Measurements from ENCODE around the gene CTTNBP2. TPM values are rescaled to one million over a fixed set of nuclear protein-coding genes. Genes with fewer than 3 reads are reported as not detected.

CTTNBP2 gene
- total RNA-seq, 4 donors from 2014 or later = 2.6 to 6.2 (median 4.3) TPM

- Histone ChIP-seq H3K36me3 (no peaks in the 10 kb centered on the region), H3K27ac (peak overlapping the region; percentile 73 to 83 (median 80)), H3K9me3 (no peaks in the 10 kb centered on the region), H3K4me3 (peak overlapping the region in 1 of 4 donors; percentile 23), H3K27me3 (no peaks in the 10 kb centered on the region), H3K4me1 (peaks cover 0 to 43% (median 18%) of the 10 kb centered on the region in 4 donors)
- intact Hi-C loops (cut with DNase I; ENCODE audit: low total_unique reads) (no loop called here), in situ Hi-C loops (cut with MboI; ENCODE audit: low pct_ligation_motif_present in 1 of 4, low pct_unique_long_range_greater_than_20kb in 1 of 4, low sequenced_read_pairs in 3 of 4) (no loop called here)
- no peak for DNase-seq
- no peak for TF ChIP-seq EP300 (IDR thresholded peaks at IDR 0.05; ENCODE audit: low read depth)
- no peak for TF ChIP-seq POLR2AphosphoS5 (IDR thresholded peaks at IDR 0.05)
- TF ChIP-seq POLR2A (IDR thresholded peaks at IDR 0.05) = no peak
- peak in 4 of 5 experiments; percentile 23 to 74 (median 57) for TF ChIP-seq CTCF (IDR thresholded peaks at IDR 0.05)
These were observed 199.4 kb downstream of the CTTNBP2 start for GRCh38 chr7:117673839-117674238.

DNA sequence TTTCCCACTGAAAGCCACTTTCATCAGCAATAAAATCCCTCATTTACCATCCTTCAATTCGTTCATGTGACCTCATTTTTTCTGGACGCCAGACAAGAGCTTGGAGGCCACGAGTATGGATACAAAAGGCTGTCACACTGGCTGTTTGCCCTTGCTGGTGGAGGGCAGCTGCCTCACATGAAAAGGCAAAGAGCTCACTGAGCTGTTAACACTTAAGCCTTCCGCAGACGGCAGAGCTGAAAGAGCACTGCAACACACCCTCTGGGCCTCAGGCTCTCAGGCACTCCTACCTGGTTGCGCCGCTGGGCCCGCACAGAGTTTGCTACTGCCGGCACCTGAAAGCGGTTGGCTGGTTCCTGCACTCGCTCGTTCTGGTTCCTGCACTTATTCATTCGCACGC lies 199.9 kb downstream of the CTTNBP2 start:
- peak; percentile 71 for DNase-seq
- intact Hi-C loops (cut with DNase I; ENCODE audit: low total_unique reads) = no loop called here
- TF ChIP-seq POLR2A (IDR thresholded peaks at IDR 0.05) (peak; percentile 39), POLR2AphosphoS5 (IDR thresholded peaks at IDR 0.05) (peak in 1 of 3 donors; percentile 47), EP300 (IDR thresholded peaks at IDR 0.05; ENCODE audit: low read depth) (no peak)
- no peaks in the 10 kb centered on the region for H3K9me3 ChIP-seq
- peaks cover 0 to 43% (median 18%) of the 10 kb centered on the region in 4 donors for H3K4me1 ChIP-seq
- no peaks in the 10 kb centered on the region for H3K36me3 ChIP-seq
- H3K27me3 ChIP-seq = no peaks in the 10 kb centered on the region
- peak overlapping the region in 1 of 4 donors; percentile 23 for H3K4me3 ChIP-seq
- peak overlapping the region; percentile 73 to 83 (median 80) for H3K27ac ChIP-seq
- 48% methylated on average over 14 of the region's 14 CpGs; no CpG with 5 or more reads in 1 of the 2 donors for WGBS, 2 donors (ENCODE audit: low coverage in 1 of 2)
- in situ Hi-C loops (cut with MboI; ENCODE audit: low pct_ligation_motif_present in 1 of 4, low pct_unique_long_range_greater_than_20kb in 1 of 4, low sequenced_read_pairs in 3 of 4) = no loop called here

DNA sequence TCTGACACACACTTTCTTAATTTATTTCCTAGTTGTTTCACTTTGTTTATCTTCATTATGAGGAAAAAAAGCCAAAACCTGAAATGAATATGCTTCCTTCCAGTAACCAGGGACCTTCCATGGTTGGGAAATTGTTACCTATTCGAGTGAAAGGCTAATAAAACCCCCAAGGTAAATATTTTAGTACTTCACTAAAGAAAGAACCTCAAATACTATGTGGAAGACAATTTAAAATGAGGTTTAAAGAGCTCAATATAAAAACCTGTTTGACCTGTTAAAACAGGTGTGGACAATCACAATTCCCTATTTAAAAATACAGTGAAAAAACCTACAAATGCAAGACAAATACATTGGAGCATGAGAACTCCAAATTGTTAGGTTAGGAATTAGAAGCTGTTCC lies 200.8 kb downstream of the CTTNBP2 start:
- H3K9me3 ChIP-seq = no peaks in the 10 kb centered on the region
- H3K27ac ChIP-seq = peak overlapping the region; percentile 73 to 83 (median 80)
- peaks cover 0 to 43% (median 18%) of the 10 kb centered on the region in 4 donors for H3K4me1 ChIP-seq
- no peak for DNase-seq
- TF ChIP-seq POLR2A (IDR thresholded peaks at IDR 0.05) (no peak), CTCF (IDR thresholded peaks at IDR 0.05) (no peak), POLR2AphosphoS5 (IDR thresholded peaks at IDR 0.05) (no peak), EP300 (IDR thresholded peaks at IDR 0.05; ENCODE audit: low read depth) (no peak)
- intact Hi-C loops (cut with DNase I; ENCODE audit: low total_unique reads) (no loop called here), in situ Hi-C loops (cut with MboI; ENCODE audit: low pct_ligation_motif_present in 1 of 4, low pct_unique_long_range_greater_than_20kb in 1 of 4, low sequenced_read_pairs in 3 of 4) (no loop called here)
- H3K4me3 ChIP-seq = no peak overlapping the region
- no peaks in the 10 kb centered on the region for H3K36me3 ChIP-seq
- WGBS, 2 donors (ENCODE audit: low coverage in 1 of 2) = 14 to 32% methylated on average over 1 of the region's 1 CpG
- H3K27me3 ChIP-seq = no peaks in the 10 kb centered on the region

DNA sequence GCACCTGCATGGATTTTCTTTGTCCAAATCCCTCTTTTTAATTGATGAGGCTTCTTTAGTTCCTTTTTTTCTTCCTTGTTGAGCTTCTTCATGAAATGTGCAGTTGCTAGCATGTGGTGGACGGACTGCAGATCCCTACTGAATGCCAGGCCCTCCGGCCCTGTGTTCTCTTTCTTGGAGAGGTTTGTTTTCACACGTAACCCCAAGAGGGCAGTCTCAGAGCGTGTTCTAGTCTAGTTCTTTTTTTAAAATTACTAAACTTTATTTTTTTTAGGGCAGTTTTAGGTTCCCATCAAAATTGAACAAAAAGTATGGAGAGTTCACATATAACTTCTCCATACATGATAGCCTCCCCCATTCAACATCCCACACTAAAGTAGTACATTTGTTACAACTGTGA lies 203.4 kb downstream of the CTTNBP2 start:
- no peak overlapping the region for H3K4me3 ChIP-seq
- H3K4me1 ChIP-seq = peaks cover 0 to 30% (median 17%) of the 10 kb centered on the region in 4 donors
- intact Hi-C loops (cut with DNase I; ENCODE audit: low total_unique reads) = no loop called here
- TF ChIP-seq POLR2AphosphoS5 (IDR thresholded peaks at IDR 0.05) (no peak), EP300 (IDR thresholded peaks at IDR 0.05; ENCODE audit: low read depth) (no peak), POLR2A (IDR thresholded peaks at IDR 0.05) (no peak), CTCF (IDR thresholded peaks at IDR 0.05) (no peak)
- in situ Hi-C loops (cut with MboI; ENCODE audit: low pct_ligation_motif_present in 1 of 4, low pct_unique_long_range_greater_than_20kb in 1 of 4, low sequenced_read_pairs in 3 of 4) = no loop called here
- no peaks in the 10 kb centered on the region for H3K36me3 ChIP-seq
- H3K27me3 ChIP-seq = no peaks in the 10 kb centered on the region
- no peak overlapping the region for H3K27ac ChIP-seq
- no peaks in the 10 kb centered on the region for H3K9me3 ChIP-seq
- DNase-seq = no peak
- WGBS, 2 donors (ENCODE audit: low coverage in 1 of 2) = 67 to 77% methylated on average over 4 of the region's 4 CpGs

GRCh38 chr7:117667456-117667855 lies 205.8 kb downstream of the CTTNBP2 start:
- in situ Hi-C loops (cut with MboI; ENCODE audit: low pct_ligation_motif_present in 1 of 4, low pct_unique_long_range_greater_than_20kb in 1 of 4, low sequenced_read_pairs in 3 of 4) = no loop called here

More at GRCh38 chr7:117667456-117667855, 205.8 kb downstream of the CTTNBP2 start:
- Histone ChIP-seq H3K4me1 (peaks cover 0 to 9% (median 4%) of the 10 kb centered on the region in 4 donors), H3K36me3 (no peaks in the 10 kb centered on the region), H3K27ac (no peak overlapping the region), H3K9me3 (no peaks in the 10 kb centered on the region), H3K27me3 (no peaks in the 10 kb centered on the region), H3K4me3 (no peak overlapping the region)
- TF ChIP-seq POLR2A (IDR thresholded peaks at IDR 0.05) = no peak
- intact Hi-C loops (cut with DNase I; ENCODE audit: low total_unique reads) = no loop called here
- 72 to 82% methylated on average over 2 of the region's 2 CpGs for WGBS, 2 donors (ENCODE audit: low coverage in 1 of 2)
- DNase-seq = no peak

All from transverse colon (tissue), 4 donors.